ENCODE results near the gene SYCP2.

Gene SYCP2

GRCh38 chr20:59871096-59871495 is 62.3 kb downstream of the SYCP2 start:
- Histone ChIP-seq H4K20me1 (ENCODE audit: low read depth, low read length) (no peaks in the 10 kb centered on the region), H3K9me3 (ENCODE audit: insufficient read depth, low read length) (no peaks in the 10 kb centered on the region), H3K27me3 (ENCODE audit: low read length) (no peaks in the 10 kb centered on the region), H3K9ac (ENCODE audit: low read length) (no peak overlapping the region), H3K36me3 (ENCODE audit: low read length) (no peaks in the 10 kb centered on the region), H3K4me2 (ENCODE audit: low read depth, low read length, poor library complexity, severe bottlenecking) (no peak overlapping the region), H2AFZ (ENCODE audit: low read depth, low read length, severe bottlenecking) (no peak overlapping the region), H3K9me2 (replicated peaks; ENCODE audit: insufficient read depth, low read length) (no peaks in the 10 kb centered on the region), H3F3A (ENCODE audit: insufficient read depth) (no peaks in the 10 kb centered on the region), H3K79me2 (ENCODE audit: insufficient read depth, low read length) (no peaks in the 10 kb centered on the region), H3K27ac (ENCODE audit: low read depth, low read length) (no peak overlapping the region), H3K4me3 (ENCODE audit: insufficient read depth, low read length, poor library complexity, severe bottlenecking) (no peak overlapping the region)
- TF ChIP-seq, protein P1, sequence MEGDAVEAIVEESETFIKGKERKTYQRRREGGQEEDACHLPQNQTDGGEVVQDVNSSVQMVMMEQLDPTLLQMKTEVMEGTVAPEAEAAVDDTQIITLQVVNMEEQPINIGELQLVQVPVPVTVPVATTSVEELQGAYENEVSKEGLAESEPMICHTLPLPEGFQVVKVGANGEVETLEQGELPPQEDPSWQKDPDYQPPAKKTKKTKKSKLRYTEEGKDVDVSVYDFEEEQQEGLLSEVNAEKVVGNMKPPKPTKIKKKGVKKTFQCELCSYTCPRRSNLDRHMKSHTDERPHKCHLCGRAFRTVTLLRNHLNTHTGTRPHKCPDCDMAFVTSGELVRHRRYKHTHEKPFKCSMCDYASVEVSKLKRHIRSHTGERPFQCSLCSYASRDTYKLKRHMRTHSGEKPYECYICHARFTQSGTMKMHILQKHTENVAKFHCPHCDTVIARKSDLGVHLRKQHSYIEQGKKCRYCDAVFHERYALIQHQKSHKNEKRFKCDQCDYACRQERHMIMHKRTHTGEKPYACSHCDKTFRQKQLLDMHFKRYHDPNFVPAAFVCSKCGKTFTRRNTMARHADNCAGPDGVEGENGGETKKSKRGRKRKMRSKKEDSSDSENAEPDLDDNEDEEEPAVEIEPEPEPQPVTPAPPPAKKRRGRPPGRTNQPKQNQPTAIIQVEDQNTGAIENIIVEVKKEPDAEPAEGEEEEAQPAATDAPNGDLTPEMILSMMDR (IDR thresholded peaks at IDR 0.05; ENCODE audit: insufficient read depth, low read length, poor library complexity, severe bottlenecking) = no peak
- no peak for TF ChIP-seq EZH2phosphoT487 (conservative IDR thresholded peaks at IDR 0.05; ENCODE audit: low read length)

- no peak overlapping the region for H3K4me2 ChIP-seq (ENCODE audit: low read depth, low read length, poor library complexity, severe bottlenecking)
- no peak overlapping the region for H3K9ac ChIP-seq (ENCODE audit: low read length)
- H3K36me3 ChIP-seq (ENCODE audit: low read length) = no peaks in the 10 kb centered on the region
- no peak overlapping the region for H3K4me3 ChIP-seq (ENCODE audit: insufficient read depth, low read length, poor library complexity, severe bottlenecking)
- TF ChIP-seq, protein P1 (IDR thresholded peaks at IDR 0.05; ENCODE audit: insufficient read depth, low read length, poor library complexity, severe bottlenecking) = no peak
- no peak for TF ChIP-seq EZH2phosphoT487 (conservative IDR thresholded peaks at IDR 0.05; ENCODE audit: low read length)
- no peak overlapping the region for H3K27ac ChIP-seq (ENCODE audit: low read depth, low read length)
- no peaks in the 10 kb centered on the region for H3K79me2 ChIP-seq (ENCODE audit: insufficient read depth, low read length)
- no peaks in the 10 kb centered on the region for H4K20me1 ChIP-seq (ENCODE audit: low read depth, low read length)
- no peaks in the 10 kb centered on the region for H3K9me3 ChIP-seq (ENCODE audit: insufficient read depth, low read length)
- no peaks in the 10 kb centered on the region for H3K9me2 ChIP-seq (replicated peaks; ENCODE audit: insufficient read depth, low read length)
- H3K27me3 ChIP-seq (ENCODE audit: low read length) = no peaks in the 10 kb centered on the region
- no peaks in the 10 kb centered on the region for H3F3A ChIP-seq (ENCODE audit: insufficient read depth)
- no peak overlapping the region for H2AFZ ChIP-seq (ENCODE audit: low read depth, low read length, severe bottlenecking)
Measured at GRCh38 chr20:59866338-59866737, 67.1 kb downstream of the SYCP2 start.

DNA sequence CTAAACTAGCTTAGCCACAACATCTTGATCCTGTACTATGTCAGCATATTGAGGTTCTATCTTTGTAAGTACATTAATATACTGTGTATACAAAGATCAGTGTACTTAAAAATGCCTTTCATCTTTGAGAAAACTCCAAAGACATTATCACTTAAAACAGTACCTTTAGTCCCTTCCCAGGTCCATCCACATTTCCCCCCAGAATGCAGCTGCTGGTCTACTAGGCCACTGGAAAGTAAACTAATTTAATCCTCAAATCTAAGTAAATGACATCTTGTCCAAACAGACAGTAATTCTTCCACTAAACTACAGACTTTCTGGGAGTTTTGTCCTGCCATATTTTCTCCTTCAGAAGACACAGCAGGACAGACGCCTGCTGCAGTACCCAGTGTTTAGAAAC is 68.7 kb downstream of the SYCP2 start:
- Histone ChIP-seq H2AFZ (ENCODE audit: low read depth, low read length, severe bottlenecking) (no peak overlapping the region), H3K27me3 (ENCODE audit: low read length) (no peaks in the 10 kb centered on the region), H3K36me3 (ENCODE audit: low read length) (no peaks in the 10 kb centered on the region), H3K4me3 (ENCODE audit: insufficient read depth, low read length, poor library complexity, severe bottlenecking) (no peak overlapping the region), H3K9me2 (replicated peaks; ENCODE audit: insufficient read depth, low read length) (no peaks in the 10 kb centered on the region), H3K79me2 (ENCODE audit: insufficient read depth, low read length) (no peaks in the 10 kb centered on the region), H3K4me2 (ENCODE audit: low read depth, low read length, poor library complexity, severe bottlenecking) (no peak overlapping the region), H3K9me3 (ENCODE audit: insufficient read depth, low read length) (no peaks in the 10 kb centered on the region), H3K27ac (ENCODE audit: low read depth, low read length) (no peak overlapping the region), H4K20me1 (ENCODE audit: low read depth, low read length) (no peaks in the 10 kb centered on the region), H3F3A (ENCODE audit: insufficient read depth) (no peaks in the 10 kb centered on the region), H3K9ac (ENCODE audit: low read length) (no peak overlapping the region)
- no peak for TF ChIP-seq EZH2phosphoT487 (conservative IDR thresholded peaks at IDR 0.05; ENCODE audit: low read length)
- TF ChIP-seq, protein P1 (IDR thresholded peaks at IDR 0.05; ENCODE audit: insufficient read depth, low read length, poor library complexity, severe bottlenecking) = no peak

All from SU-DHL-6 (cell line).